Skin of body (tissue), 2 donors: ENCODE data around the gene PRKG1. TPM values are rescaled to one million over a fixed set of nuclear protein-coding genes. Genes with fewer than 3 reads are reported as not detected.

ENCODE experiments used
- DNase-seq: peaks from one replicate; lab custom pipeline; 2025; lab: John Stamatoyannopoulos, UW
- total RNA-seq: library from RNA; depleted of rRNA; stranded (reverse); fragments of >200 nt; gene quantifications from one replicate; pipeline ENCODE4 v1.2.3, GENCODE V29; 2014

PRKG1 gene
- total RNA-seq, 1 donor from 2014 or later, result 41.8 TPM

DNA sequence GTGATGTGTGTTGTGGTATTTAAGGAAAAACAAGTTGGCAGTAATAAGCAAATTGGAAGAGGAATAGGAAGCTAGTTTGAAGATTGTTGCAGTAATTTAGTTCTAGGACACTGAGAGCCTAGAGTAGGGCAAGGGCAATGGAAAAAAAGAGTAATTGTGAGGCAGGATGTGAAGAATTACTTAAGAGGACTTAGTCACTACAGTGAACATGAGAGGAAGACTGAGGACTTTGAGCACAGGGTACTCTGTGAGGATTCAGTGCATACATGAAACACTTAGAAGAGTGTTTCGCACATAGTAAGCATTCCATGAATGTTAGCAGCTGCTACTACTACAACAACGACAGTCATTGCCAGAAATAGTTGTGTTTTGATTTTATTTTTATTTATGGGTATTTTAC is 1208.9 kb downstream of the PRKG1 start:
- no peak for DNase-seq

DNA sequence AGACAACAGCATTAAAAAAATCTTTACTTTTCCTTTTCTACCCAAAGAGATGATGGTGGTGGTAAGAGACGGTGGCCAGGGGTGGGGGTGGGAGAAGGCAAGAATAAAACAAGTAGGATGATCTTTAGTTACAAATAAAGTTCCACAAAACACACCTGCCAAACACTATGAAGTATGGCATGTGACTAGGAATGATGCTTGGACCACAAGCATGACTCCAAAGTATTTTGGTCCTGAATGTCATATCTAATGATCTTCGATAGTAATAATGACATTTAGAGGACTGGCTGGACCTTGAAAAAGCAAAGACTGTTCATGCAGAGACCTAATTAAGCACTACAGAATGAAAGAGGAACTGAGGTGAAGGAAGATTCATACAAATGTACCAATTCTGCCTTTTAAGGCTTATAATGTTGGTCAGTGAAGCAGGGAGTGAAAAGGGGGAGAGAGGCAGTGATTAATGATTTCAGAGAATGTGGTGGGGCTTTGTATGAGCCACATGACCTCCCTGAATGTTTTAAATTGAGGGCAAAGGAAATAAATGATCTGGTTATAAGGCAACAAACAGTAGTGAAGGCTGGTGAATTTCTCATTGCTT is 1210.2 kb downstream of the PRKG1 start:
- DNase-seq, result no peak

DNA sequence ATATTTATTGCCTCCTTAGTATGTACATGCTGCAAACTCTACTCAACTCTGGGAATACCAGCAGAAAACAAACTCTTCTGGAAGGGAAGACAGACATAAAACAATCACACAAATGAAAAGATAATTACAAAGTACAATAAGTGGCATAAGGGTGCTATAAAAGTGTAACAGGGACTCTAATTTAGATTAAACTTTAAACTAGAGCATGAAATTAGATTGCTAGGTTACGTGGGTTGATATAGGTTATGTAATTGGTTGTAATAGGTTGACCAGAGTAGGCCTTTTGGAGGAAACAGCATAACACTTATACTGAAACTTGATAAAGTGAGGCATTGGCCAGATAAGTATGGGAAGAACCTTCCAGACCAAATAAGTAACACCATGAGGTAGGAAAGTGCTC is 1213.6 kb downstream of the PRKG1 start:
- DNase-seq, result no peak

DNA sequence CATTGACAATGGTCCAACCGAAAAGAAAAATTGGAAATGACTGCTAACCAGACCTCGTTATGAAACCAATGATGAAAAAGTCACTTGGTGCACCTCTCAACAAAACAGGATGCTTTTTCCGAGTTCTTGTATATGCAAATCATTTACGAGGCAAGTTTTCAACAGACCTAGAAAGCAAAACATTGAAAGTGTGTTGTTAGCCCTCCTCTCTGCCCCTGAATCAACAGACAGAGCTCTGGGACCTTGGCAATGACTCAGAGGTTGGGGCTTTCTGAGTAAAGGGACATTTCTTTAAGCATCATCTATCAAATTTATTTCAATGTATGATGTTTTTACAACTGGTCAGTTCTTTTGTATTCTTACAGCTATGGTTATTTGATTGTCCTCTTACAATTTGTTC is 1223.5 kb downstream of the PRKG1 start:
- no peak for DNase-seq

DNA sequence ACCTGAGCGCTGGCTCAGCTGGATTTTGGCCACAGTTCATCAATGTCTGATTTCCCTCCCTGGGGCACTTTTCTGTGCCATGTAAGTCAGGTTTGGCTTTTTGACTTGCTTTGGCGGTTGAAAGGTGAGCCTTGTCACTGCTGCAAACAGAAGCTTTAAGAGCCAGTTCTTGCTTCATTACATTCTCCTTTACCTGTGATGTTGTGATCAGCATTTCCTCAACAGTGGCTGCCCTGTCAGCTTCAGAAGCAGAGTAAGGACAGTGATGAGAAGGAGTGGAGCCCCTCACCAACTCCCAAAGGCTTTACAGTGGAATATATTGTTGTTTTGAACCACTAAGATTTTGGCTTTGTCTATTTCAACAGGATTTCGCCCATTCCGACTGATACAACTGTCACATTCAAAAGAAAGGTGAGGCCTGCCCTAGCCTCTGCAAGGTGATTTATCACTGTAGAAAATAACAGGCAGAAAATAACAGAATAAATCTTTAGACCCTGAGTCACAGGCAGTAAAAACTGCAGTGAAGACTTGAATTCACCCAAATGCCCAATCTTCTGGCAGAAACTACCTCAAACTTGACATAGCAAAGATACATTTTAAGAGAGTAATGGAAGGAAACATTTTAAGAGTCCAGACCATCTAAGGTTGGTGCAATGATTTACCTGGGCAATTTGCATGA is 1226.5 kb downstream of the PRKG1 start:
- no peak for DNase-seq

DNA sequence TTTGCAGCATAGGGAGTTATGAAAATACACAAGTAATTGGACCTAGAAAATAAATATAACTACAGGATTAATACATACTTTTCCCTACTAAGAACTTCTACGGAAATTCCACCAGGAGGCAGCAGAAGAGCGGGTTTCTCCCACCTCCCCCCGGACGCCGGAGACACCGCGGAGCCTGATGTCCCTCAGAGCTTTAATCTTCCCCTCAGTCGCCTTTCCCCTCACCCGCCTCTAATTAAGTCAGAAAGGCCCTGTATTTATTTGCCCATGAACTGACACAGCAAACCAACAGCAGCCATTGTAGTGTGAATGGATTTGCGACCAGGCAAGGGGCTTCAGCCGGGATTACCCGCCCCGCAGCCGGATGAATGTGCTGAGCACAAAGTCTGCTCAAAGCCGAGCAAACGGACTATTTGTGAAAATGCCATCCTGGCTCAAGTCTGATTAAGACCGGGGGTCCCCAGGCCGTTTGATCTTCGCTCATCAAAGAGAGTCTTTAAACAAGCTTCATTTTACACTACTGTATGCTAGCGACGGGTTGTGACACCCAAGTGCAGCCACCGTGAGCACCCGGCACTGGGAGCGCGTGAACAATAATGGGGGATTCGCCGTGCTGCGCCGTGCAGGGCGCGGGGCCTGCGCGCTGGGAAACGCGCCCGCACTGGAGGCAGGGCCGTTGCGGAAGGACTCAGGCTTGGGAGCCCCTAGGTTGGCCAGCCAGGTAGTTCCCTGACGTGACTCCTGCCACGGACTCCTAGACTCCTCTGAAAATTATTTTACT is 1234.2 kb downstream of the PRKG1 start:
- DNase-seq, result peak; percentile 40

DNA sequence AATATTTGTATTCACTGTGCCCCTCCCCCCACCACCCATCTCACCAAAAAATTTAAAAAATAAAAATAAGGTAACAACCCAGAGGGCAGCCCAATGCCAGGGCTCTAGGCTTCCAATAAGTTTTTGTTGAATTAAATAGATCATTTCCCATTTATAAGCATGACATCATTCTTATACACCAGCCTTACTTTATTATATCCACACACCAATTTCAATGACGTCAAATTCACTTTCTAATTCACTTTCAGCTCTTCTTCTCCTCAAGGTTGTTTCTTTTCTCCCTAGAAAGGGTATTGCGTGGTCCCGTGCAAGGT is 1238.6 kb downstream of the PRKG1 start:
- no peak for DNase-seq

DNA sequence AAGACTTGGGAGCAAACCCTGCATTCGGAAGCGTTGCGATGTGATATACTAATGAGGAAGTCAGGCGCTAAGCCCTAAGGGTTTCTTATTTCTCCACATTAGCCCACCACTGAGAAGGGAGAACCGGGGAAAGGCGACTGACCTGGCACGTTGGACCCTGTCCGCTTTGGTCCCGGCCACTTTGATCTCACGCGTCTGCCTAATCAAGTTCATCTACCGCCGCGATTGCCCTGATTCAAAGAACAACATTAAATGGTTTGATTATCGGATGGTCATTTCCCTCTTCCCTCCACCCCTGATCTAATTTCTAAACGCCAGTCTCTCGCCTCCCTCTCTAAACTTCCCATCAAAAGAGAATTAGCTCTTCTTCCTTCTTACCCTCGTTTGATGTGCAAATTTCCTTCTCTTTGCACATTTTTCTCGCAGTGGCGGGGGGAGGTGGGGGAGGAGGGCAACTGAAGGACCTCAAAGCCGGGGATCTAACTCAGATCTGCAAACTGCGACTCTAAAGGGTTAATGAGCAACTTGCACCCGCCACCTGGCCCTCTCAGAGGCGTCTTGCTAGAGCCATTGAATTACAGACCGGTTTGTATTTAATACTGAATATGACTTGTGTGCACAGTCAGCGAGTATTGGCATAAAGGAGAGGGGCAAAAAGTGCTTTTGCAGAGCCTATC is 1239.1 kb downstream of the PRKG1 start:
- no peak for DNase-seq

DNA sequence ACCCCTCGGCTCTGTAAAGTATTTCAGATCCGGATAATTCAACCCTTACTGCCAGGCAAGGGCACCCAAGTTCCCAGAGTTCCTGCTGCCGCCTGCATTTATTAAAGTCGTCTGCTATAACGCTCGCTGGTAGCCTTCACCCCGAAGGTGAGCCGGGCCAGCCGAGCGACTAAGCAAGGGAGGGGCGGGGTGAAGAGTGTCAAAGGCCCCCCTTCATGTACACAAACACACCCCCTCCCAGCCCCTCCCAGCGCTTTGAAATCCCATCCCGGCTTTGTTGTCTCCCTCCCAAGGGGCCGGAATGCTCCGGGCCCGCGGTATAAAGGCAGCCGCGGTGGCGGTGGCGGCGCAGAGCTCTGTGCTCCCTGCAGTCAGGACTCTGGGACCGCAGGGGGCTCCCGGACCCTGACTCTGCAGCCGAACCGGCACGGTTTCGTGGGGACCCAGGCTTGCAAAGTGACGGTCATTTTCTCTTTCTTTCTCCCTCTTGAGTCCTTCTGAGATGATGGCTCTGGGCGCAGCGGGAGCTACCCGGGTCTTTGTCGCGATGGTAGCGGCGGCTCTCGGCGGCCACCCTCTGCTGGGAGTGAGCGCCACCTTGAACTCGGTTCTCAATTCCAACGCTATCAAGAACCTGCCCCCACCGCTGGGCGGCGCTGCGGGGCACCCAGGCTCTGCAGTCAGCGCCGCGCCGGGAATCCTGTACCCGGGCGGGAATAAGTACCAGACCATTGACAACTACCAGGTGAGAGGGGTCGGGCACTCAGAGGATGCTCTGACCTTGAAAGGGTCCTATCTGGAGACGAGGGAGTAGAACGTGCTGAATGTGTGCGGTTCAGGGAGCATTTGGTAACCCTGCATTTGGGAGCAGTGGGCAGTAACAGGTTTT is 1239.9 kb downstream of the PRKG1 start, which contains the start of gene DKK1:
Gene DKK1, plus strand, starts transcription at position 349 of the 889 bp plus-strand sequence. Its CDS starts 154 bp downstream, at position 503.
- no peak for DNase-seq

DNA sequence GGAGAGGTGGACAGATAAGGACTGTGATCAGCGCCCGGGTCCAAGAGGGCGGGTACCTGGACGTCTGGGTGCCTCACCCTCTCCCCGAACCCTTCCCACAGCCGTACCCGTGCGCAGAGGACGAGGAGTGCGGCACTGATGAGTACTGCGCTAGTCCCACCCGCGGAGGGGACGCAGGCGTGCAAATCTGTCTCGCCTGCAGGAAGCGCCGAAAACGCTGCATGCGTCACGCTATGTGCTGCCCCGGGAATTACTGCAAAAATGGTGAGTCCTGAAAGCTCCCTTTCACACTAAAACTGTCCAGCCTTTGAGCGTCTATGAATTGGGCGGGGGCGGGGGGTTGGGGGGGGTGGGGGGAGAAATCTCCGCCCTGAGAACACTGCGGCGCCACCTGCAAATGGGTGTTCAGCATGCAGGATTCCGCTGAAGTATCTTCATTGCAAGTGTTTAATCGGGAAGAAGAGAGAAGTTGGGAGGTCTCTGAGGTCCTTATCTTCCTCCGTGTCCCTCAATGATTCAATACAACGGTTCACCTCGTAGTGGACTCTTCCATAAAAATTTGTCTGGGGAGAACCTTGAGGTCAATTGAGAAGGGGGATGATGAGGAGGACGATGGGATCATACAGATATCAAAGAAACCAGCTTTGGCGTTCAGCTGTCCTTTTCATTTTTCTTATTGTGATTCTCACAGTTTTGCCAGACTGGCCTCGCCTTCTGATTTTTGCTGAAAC is 1240.7 kb downstream of the PRKG1 start:
- no peak for DNase-seq

DNA sequence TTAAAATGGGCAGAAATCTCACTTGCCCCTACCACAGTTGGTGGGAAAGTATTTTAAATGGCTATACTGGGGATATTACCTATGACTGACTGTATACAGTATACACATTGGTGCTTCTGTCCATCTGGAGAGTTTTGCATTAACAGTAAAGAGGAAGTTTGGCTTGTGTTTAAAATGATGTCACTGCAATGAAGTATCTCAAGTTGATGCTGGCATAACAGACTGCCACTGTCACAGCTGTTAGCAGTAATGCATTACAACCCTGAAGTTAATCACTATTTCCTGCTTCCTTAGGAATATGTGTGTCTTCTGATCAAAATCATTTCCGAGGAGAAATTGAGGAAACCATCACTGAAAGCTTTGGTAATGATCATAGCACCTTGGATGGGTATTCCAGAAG is 1241.7 kb downstream of the PRKG1 start:
- peak; percentile 14 for DNase-seq

DNA sequence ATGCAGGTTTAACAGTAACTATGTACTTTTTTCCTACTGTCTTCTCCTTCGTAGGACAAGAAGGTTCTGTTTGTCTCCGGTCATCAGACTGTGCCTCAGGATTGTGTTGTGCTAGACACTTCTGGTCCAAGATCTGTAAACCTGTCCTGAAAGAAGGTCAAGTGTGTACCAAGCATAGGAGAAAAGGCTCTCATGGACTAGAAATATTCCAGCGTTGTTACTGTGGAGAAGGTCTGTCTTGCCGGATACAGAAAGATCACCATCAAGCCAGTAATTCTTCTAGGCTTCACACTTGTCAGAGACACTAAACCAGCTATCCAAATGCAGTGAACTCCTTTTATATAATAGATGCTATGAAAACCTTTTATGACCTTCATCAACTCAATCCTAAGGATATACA is 1242.2 kb downstream of the PRKG1 start:
- DNase-seq, result no peak

DNA sequence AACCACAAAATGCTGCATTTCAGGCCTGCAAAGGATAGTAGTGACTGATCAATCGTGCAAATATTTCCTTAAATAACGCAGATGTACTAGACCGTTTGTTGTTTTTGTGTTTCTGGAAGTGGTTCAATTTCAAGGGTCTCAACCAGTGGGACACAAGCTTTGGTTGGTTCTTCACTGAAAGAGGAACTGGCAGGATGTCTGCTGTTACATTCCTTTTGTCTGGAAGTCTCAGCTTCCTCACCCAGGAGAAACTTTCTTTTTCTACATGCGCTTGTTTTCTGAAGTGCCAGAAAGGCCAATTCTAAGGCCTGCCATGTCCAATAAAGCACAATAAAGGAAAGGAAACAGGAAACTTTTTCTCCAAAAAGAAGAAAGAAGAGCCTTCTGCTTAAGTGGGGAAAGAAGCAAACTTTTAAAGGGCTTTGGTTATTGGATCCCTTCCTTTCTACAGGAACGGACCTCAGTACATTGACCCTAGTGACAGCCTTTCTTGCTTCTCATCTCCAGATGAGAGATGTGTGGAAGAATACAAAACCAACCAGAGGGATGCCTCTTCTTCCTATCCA is 1243.9 kb downstream of the PRKG1 start:
- DNase-seq, result no peak

DNA sequence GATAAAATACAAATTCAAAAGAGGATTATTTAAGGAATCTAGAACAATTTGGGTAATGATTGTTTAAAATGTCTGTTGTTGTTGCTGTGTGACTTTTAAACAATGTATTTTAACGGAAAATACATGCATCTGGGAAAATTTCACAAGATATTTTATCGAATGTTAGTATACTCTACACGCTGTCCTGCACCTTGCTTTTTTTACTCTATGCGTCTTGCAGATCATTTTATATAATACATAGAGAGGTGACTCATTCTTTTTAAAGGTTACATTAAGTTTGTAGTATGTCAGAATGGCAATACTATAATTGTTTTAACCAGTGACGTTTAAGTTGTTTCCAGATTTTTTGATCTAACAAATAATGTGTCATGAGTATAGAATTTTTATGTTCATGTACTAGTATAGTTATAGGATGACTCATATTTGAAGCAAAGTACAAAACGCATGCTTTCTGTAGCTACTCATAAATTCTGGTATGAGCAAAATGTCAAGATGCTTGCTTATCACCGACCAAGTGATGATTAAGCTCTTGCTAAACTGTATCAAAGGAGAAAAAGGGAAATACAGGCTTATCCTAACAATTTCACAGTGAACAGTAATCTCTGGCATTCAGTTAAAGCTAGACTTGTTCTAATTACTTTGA is 1244.7 kb downstream of the PRKG1 start:
- DNase-seq, result no peak

DNA sequence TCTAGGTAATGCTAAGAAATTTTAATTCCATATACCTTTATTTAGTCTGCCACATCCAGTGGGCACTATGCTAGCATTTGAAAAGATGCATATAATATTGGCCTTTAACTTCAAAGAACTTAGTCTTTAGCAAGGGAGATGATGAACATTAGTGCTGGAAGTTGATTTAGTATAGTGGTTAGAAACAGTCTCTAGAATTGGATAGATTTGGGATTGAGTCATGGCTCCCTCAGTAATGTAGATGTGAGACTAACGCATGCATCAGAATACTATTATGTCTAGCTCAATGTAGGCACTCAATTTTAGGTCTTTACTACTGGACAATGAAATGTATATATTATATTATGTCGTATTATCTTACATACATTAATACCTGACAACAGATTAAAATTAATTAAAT is 1245.6 kb downstream of the PRKG1 start:
- DNase-seq, result no peak

DNA sequence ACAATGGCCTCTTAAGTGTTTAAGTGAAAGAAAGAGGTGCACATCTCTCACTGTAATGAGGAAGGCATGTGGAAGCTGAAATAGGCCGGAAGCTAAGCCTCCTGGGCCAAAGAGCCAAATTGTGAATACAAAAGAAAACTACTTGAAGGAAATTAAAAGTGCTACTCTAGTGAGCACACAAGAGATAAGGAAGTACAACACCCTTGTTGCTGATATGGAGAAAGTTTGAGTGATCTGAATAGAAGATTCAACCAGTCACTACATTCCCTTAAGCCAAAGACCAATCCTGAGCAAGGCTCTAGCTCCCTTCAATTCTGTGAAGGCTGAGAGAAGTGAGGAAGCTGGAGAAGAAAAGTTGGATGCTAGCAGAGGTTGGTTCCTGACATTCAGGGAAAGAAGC is 1248.0 kb downstream of the PRKG1 start:
- DNase-seq, result no peak

DNA sequence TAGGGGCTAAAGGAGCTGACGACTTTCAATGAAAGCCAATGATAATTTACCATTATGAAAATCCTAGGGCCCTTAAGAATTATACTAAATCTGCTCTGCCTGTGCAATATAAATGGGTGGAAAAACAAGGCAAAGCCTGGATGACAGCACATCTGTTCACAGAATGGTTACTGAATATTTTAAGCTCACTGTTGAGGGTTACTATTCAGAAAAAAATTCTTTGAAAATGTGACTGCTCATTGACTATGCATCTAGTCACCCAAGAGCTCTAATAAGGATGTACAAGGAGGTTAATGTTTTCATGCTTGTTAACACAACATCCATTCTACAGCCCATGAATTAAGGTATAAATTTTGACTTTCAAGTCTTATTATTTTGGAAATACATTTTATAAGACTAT is 1248.6 kb downstream of the PRKG1 start:
- DNase-seq, result no peak

DNA sequence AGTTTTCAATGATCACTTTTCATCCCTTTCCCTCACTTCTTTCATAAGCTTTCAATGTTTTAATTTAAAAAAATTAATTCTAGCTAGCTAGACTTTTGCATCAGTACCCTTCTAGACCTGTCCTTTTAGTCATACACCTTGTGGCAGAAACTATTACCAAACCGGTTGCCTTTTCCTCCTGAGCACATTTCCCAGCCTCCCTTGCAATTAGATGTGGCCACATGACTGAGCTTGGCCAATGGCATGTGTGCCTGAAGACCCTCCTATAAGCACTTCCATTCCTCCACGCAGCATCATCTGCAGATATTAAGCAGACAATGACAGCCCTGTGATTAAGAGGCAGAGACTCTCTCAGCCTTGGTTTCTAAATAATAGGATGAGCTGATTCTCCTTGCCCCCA is 1252.1 kb downstream of the PRKG1 start:
- no peak for DNase-seq

DNA sequence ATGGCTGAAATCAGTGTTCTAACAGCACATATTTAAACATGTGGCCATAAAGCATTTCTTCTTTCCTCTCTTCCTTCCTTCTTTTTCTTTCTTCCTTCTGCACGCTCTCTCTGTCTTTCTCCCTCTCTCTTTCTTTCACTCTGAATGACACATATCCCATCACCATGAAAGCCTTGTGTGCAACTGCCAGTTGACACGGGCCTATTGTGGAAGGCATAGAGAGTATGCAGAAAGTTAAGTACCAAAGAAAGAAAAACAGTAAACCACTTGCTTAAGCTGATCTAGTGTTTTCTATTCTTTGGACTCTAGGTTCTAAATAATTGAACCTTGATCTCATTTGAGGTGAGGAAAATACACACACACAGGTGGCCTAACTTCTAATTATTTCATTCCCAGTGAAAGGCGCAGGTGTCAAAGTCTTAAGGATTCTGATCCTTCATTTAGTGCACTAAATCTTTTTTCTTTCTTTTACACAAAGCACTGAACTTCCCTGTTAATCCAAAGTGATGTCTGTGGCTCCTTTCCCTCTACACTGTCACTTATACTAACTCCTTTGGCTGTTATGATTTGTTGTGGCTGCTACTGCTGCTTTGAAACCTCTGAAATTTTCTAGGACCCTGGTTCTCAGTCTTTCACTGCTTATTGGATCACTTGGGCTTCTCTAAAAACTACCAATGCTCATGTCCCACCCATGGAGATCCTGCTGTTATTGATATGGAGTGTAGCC is 1257.5 kb downstream of the PRKG1 start:
- DNase-seq, result no peak
